GM21360 (cell line): ENCODE measurements around the gene NFAM1.

Experiments
- ATAC-seq: cut with Tn5 transposase; IDR thresholded peaks from one replicate; pipeline ENCODE4 v1.9.1; 2021; ENCODE audit warnings: mild to moderate bottlenecking, moderate library complexity; ENCODE audit not compliant: unreplicated experiment

NFAM1 gene

GRCh38 chr22:42337356-42337755, 94.8 kb downstream of the NFAM1 start:
- no peak for ATAC-seq

- ATAC-seq: no peak
Measured at GRCh38 chr22:42336527-42337227, 95.5 kb downstream of the NFAM1 start.

GRCh38 chr22:42335839-42336378, 96.3 kb downstream of the NFAM1 start:
- no peak for ATAC-seq

GRCh38 chr22:42334875-42335512, 97.2 kb downstream of the NFAM1 start:
- ATAC-seq: no peak

GRCh38 chr22:42333544-42333943, 98.7 kb downstream of the NFAM1 start:
- ATAC-seq: no peak

GRCh38 chr22:42332089-42332488, 100.1 kb downstream of the NFAM1 start:
- no peak for ATAC-seq

- no peak for ATAC-seq
Measured at GRCh38 chr22:42331014-42331413, 101.2 kb downstream of the NFAM1 start.
